Liver (tissue), 9 donors: ENCODE data around the gene SESN1. TPM values are rescaled to one million over a fixed set of nuclear protein-coding genes. Genes with fewer than 3 reads are reported as not detected.
A peak's percentile ranks its signal among the peaks of the same experiment; 100 is the strongest.

ENCODE experiments used
- DNase-seq: peaks from one replicate; pipeline ENCODE4 v3.0.0-alpha.2; 2017; ENCODE audit warnings: low spot score
- H3K27ac ChIP-seq, 2 donors: one replicate each; pipeline ENCODE4 v1.7.0; 2013; ENCODE audit warnings: inconsistent platforms in 2 of 2, low read length in 2 of 2, control low read depth in 1 of 2, low read depth in 1 of 2, mild to moderate bottlenecking in 1 of 2
- H3K27me3 ChIP-seq, 4 donors: one replicate each; pipeline versions ENCODE4 v1.6.1 to v1.7.0; 2013; ENCODE audit warnings: low read length in 3 of 4, inconsistent platforms in 1 of 4, mild to moderate bottlenecking in 1 of 4, moderate library complexity in 1 of 4; ENCODE audit not compliant: control insufficient read depth in 4 of 4, insufficient read depth in 4 of 4
- H3K36me3 ChIP-seq, 4 donors: one replicate each; pipeline versions ENCODE4 v1.6.1 to v1.7.0; 2013; ENCODE audit warnings: low read length in 3 of 4, mild to moderate bottlenecking in 3 of 4, low read depth in 1 of 4, moderate library complexity in 1 of 4; ENCODE audit not compliant: control insufficient read depth in 4 of 4, insufficient read depth in 3 of 4
- H3K4me1 ChIP-seq, 4 donors: one replicate each; pipeline versions ENCODE4 v1.6.1 to v1.7.0; 2013; ENCODE audit warnings: low read length in 3 of 4, mild to moderate bottlenecking in 3 of 4, moderate library complexity in 1 of 4; ENCODE audit not compliant: control insufficient read depth in 4 of 4, insufficient read depth in 4 of 4
- H3K4me3 ChIP-seq, 3 donors: one replicate each; pipeline versions ENCODE4 v1.6.1 to v1.7.0; 2013; ENCODE audit warnings: low read length in 3 of 3, control low read depth in 1 of 3, low read depth in 1 of 3, mild to moderate bottlenecking in 1 of 3
- H3K9ac ChIP-seq, 2 donors: one replicate each; pipeline ENCODE4 v1.7.0; 2013; ENCODE audit warnings: low read length in 2 of 2, mild to moderate bottlenecking in 2 of 2, moderate library complexity in 2 of 2, control low read depth in 1 of 2, low read depth in 1 of 2
- H3K9me3 ChIP-seq, 4 donors: one replicate each; pipeline versions ENCODE4 v1.6.1 to v1.7.0; 2013; ENCODE audit warnings: low read length in 3 of 4; ENCODE audit not compliant: control insufficient read depth in 4 of 4
- EGR1 ChIP-seq, 2 donors: IDR thresholded peaks; 2 replicates each; pipeline ENCODE4 v1.6.1; 2016 to 2018; ENCODE audit warnings: antibody characterized with exemption in 2 of 2, low read depth in 2 of 2
- FOXA1 ChIP-seq: IDR thresholded peaks from 2 replicates; pipeline ENCODE4 v1.6.1; 2016; ENCODE audit warnings: antibody characterized with exemption
- FOXA2 ChIP-seq: IDR thresholded peaks from 2 replicates; pipeline ENCODE4 v1.6.1; 2016; ENCODE audit warnings: antibody characterized with exemption
- GABPA ChIP-seq, 2 donors: IDR thresholded peaks in 1 of 2; conservative IDR thresholded peaks in 1 of 2; 2 replicates each; pipeline ENCODE4 v1.6.1; 2016; ENCODE audit warnings: antibody characterized with exemption in 2 of 2, mild to moderate bottlenecking in 1 of 2, moderate library complexity in 1 of 2
- HNF4A ChIP-seq, 2 donors: conservative IDR thresholded peaks; 2 replicates each; pipeline ENCODE4 v1.6.1; 2016; ENCODE audit warnings: antibody characterized with exemption in 2 of 2, mild to moderate bottlenecking in 2 of 2
- HNF4G ChIP-seq: IDR thresholded peaks from 2 replicates; pipeline ENCODE4 v1.6.1; 2016; ENCODE audit warnings: antibody characterized with exemption
- JUND ChIP-seq, 2 donors: IDR thresholded peaks; 2 replicates each; pipeline ENCODE4 v1.6.1; 2016; ENCODE audit warnings: antibody characterized with exemption in 2 of 2
- NR2F2 ChIP-seq: IDR thresholded peaks from 2 replicates; pipeline ENCODE4 v1.6.1; 2016; ENCODE audit warnings: antibody characterized with exemption
- RAD21 ChIP-seq, 2 donors: IDR thresholded peaks; 2 replicates each; pipeline ENCODE4 v1.6.1; 2016; ENCODE audit warnings: antibody characterized with exemption in 2 of 2, mild to moderate bottlenecking in 2 of 2
- REST ChIP-seq: IDR thresholded peaks from 2 replicates; pipeline ENCODE4 v1.6.1; 2016; ENCODE audit warnings: antibody characterized with exemption, mild to moderate bottlenecking
- RXRA ChIP-seq, 2 donors: IDR thresholded peaks; 2 replicates each; pipeline ENCODE4 v1.6.1; 2017 to 2018; ENCODE audit warnings: antibody characterized with exemption in 2 of 2, mild to moderate bottlenecking in 1 of 2
- SP1 ChIP-seq: IDR thresholded peaks from 2 replicates; pipeline ENCODE4 v1.6.1; 2018; ENCODE audit warnings: antibody characterized with exemption, mild to moderate bottlenecking
- TAF1 ChIP-seq: conservative IDR thresholded peaks from 2 replicates; pipeline ENCODE4 v1.6.1; 2016; ENCODE audit warnings: antibody characterized with exemption, mild to moderate bottlenecking
- YY1 ChIP-seq: IDR thresholded peaks from 2 replicates; pipeline ENCODE4 v1.6.1; 2016; ENCODE audit warnings: antibody characterized with exemption, mild to moderate bottlenecking
- ZBTB33 ChIP-seq: IDR thresholded peaks from 2 replicates; pipeline ENCODE4 v1.6.1; 2016; ENCODE audit warnings: antibody characterized with exemption
- WGBS: extraction: QIAGEN DNeasy Blood & Tissue Kit; methylation state at CpG from one replicate; pipeline ENCODE4 v1.1.7; 2013; 5-methylcytosine and 5-hydroxymethylcytosine counted together
- polyA plus RNA-seq, 2 donors: library from polyadenylated mRNA; stranded (reverse) in 1 of 2; unstranded in 1 of 2; fragments of 200-250 nt in 1 of 2; fragments of >200 nt in 1 of 2; fragmentation: Nextera tagmentation in 1 of 2; extraction: Ambion mirVana in 1 of 2; gene quantifications; one replicate each; pipeline versions ENCODE4 v1.2.1 to v1.2.3, GENCODE V29; 2013 to 2015
- total RNA-seq, 2 donors: library from RNA; depleted of rRNA; stranded (reverse); fragments of >200 nt; gene quantifications; one replicate each; pipeline ENCODE4 v1.2.3, GENCODE V29; 2014
- TF ChIP-seq, protein P1 (sequence below): IDR thresholded peaks from 2 replicates; pipeline ENCODE4 v1.6.1; 2016; ENCODE audit warnings: antibody characterized with exemption
- TF ChIP-seq, protein P2 (sequence below): fragments of 150-350 bp; IDR thresholded peaks from 2 replicates; pipeline ENCODE4 v1.5.1; 2017; ENCODE audit warnings: improper control_type of control experiment, low read depth, low read length; ENCODE audit not compliant: missing input control
- TF ChIP-seq, protein P3 (sequence below): IDR thresholded peaks from 2 replicates; pipeline ENCODE4 v1.6.1; 2016; ENCODE audit warnings: antibody characterized with exemption
- donor health status: healthy.
- donor health status: healthy.
- donor health status: healthy.
- donor health status: healthy.
- donor health status: healthy.

SESN1 gene
- total and polyA plus RNA-seq, 4 donors: 6.2 to 17.0 (median 11.0) TPM

GRCh38 chr6:108993876-108994275 lies 100.8 kb downstream of the SESN1 start:
- Histone ChIP-seq H3K4me1 (peaks cover 0 to 10% (median 4%) of the 10 kb centered on the region in 4 donors), H3K4me3 (no peak overlapping the region), H3K9ac (no peak overlapping the region), H3K9me3 (no peaks in the 10 kb centered on the region), H3K27ac (no peak overlapping the region), H3K27me3 (no peaks in the 10 kb centered on the region), H3K36me3 (peaks cover 2 to 32% (median 15%) of the 10 kb centered on the region in 4 donors)
- DNase-seq: no peak
- no peak for TF ChIP-seq YY1
- TF ChIP-seq FOXA2: no peak
- TF ChIP-seq SP1: no peak
- TF ChIP-seq, protein P1, sequence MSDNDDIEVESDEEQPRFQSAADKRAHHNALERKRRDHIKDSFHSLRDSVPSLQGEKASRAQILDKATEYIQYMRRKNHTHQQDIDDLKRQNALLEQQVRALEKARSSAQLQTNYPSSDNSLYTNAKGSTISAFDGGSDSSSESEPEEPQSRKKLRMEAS: no peak
- TF ChIP-seq GABPA (IDR thresholded peaks at IDR 0.05 in 1 of 2, conservative IDR thresholded peaks at IDR 0.05 in 1 of 2): no peak
- TF ChIP-seq TAF1: no peak
- no peak for TF ChIP-seq HNF4G
- TF ChIP-seq JUND (IDR thresholded peaks at IDR 0.05): no peak
- TF ChIP-seq, protein P2, sequence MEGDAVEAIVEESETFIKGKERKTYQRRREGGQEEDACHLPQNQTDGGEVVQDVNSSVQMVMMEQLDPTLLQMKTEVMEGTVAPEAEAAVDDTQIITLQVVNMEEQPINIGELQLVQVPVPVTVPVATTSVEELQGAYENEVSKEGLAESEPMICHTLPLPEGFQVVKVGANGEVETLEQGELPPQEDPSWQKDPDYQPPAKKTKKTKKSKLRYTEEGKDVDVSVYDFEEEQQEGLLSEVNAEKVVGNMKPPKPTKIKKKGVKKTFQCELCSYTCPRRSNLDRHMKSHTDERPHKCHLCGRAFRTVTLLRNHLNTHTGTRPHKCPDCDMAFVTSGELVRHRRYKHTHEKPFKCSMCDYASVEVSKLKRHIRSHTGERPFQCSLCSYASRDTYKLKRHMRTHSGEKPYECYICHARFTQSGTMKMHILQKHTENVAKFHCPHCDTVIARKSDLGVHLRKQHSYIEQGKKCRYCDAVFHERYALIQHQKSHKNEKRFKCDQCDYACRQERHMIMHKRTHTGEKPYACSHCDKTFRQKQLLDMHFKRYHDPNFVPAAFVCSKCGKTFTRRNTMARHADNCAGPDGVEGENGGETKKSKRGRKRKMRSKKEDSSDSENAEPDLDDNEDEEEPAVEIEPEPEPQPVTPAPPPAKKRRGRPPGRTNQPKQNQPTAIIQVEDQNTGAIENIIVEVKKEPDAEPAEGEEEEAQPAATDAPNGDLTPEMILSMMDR: no peak
- no peak for TF ChIP-seq NR2F2
- TF ChIP-seq FOXA1: no peak
- no peak for TF ChIP-seq EGR1 (IDR thresholded peaks at IDR 0.05; ENCODE audit: low read depth in 2 of 2)
- TF ChIP-seq, protein P3, sequence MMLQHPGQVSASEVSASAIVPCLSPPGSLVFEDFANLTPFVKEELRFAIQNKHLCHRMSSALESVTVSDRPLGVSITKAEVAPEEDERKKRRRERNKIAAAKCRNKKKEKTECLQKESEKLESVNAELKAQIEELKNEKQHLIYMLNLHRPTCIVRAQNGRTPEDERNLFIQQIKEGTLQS: no peak
- no peak for TF ChIP-seq ZBTB33
- no peak for TF ChIP-seq RXRA (IDR thresholded peaks at IDR 0.05)
- no peak for TF ChIP-seq HNF4A (conservative IDR thresholded peaks at IDR 0.05)
- WGBS: 98% methylated on average over 3 of the region's 3 CpGs

GRCh38 chr6:108989700-108990099 lies 104.9 kb downstream of the SESN1 start:
- Histone ChIP-seq H3K4me3 (no peak overlapping the region), H3K27ac (no peak overlapping the region), H3K36me3 (peaks cover 4 to 31% (median 18%) of the 10 kb centered on the region in 4 donors), H3K27me3 (no peaks in the 10 kb centered on the region), H3K4me1 (peaks cover 0 to 10% (median 4%) of the 10 kb centered on the region in 4 donors), H3K9ac (no peak overlapping the region), H3K9me3 (no peaks in the 10 kb centered on the region)
- TF ChIP-seq JUND (IDR thresholded peaks at IDR 0.05): peak; percentile 32 to 33
- no peak for TF ChIP-seq ZBTB33
- TF ChIP-seq, protein P1: no peak
- no peak for TF ChIP-seq NR2F2
- TF ChIP-seq SP1: peak; percentile 96
- peak; percentile 83 for TF ChIP-seq FOXA2
- no peak for TF ChIP-seq GABPA (IDR thresholded peaks at IDR 0.05 in 1 of 2, conservative IDR thresholded peaks at IDR 0.05 in 1 of 2)
- TF ChIP-seq HNF4A (conservative IDR thresholded peaks at IDR 0.05): peak; percentile 72 to 82
- peak; percentile 89 for TF ChIP-seq YY1
- TF ChIP-seq HNF4G: peak; percentile 67
- TF ChIP-seq RXRA (IDR thresholded peaks at IDR 0.05): peak; percentile 52 to 64
- TF ChIP-seq, protein P2: no peak
- TF ChIP-seq FOXA1: peak; percentile 43
- no peak for TF ChIP-seq REST
- peak in 1 of 2 donors; percentile 43 for TF ChIP-seq RAD21 (IDR thresholded peaks at IDR 0.05)
- TF ChIP-seq EGR1 (IDR thresholded peaks at IDR 0.05; ENCODE audit: low read depth in 2 of 2): no peak
- DNase-seq: no peak
- WGBS: 53% methylated on average over 3 of the region's 3 CpGs
